Measurements from ENCODE around the gene SDC1.
"Not testable (repeated sequence)": the region's sequence is repeated elsewhere in the genome, so short reads cannot be mapped to it uniquely, and the experiment has no call there.

The SDC1 gene

GRCh38 chr2:20198796-20199632, 25.9 kb downstream of the SDC1 start:
- H3K27me3 Mint-ChIP-seq, result no peaks in the 10 kb centered on the region

DNA sequence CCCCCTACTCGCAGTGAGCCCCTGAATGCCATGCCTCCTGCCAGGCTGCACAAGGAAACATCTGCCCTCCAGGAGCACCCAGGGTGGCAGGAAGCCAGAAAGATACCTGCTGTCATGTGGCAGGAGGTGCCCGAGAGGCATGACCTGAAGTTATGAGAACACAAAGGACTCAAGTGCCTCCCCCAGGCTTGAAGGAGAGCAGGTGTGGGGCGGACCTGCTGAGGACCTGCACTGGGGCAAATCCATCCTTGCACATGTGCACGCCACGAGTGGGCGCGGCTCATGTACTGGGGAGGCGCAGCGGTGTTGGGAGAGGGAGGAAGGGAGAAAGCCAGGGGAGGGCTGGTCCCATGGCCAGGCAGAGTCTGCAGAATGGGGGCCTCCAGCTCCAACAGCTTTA, 26.9 kb downstream of the SDC1 start:
- Mint-ChIP-seq H3K4me3 (no peak overlapping the region), H3K4me1 (ENCODE audit: low read depth) (no peaks in the 10 kb centered on the region), H3K27me3 (no peaks in the 10 kb centered on the region), H3K36me3 (ENCODE audit: low read depth) (no peaks in the 10 kb centered on the region), H3K27ac (no peak overlapping the region), H3K9me3 (no peaks in the 10 kb centered on the region)

More at GRCh38 chr2:20198796-20199632, 25.9 kb downstream of the SDC1 start:
- no peaks in the 10 kb centered on the region for H3K4me1 Mint-ChIP-seq (ENCODE audit: low read depth)
- H3K4me3 Mint-ChIP-seq, result no peak overlapping the region
- H3K36me3 Mint-ChIP-seq (ENCODE audit: low read depth), result no peaks in the 10 kb centered on the region
- no peaks in the 10 kb centered on the region for H3K9me3 Mint-ChIP-seq
- no peak overlapping the region for H3K27ac Mint-ChIP-seq

- H3K27me3 Mint-ChIP-seq, result no peaks in the 10 kb centered on the region
- no peaks in the 10 kb centered on the region for H3K36me3 Mint-ChIP-seq (ENCODE audit: low read depth)
- no peaks in the 10 kb centered on the region for H3K9me3 Mint-ChIP-seq
- H3K4me1 Mint-ChIP-seq (ENCODE audit: low read depth), result no peaks in the 10 kb centered on the region
- H3K27ac Mint-ChIP-seq, result no peak overlapping the region
- H3K4me3 Mint-ChIP-seq, result no peak overlapping the region
These were observed 27.7 kb downstream of the SDC1 start for GRCh38 chr2:20197192-20197591.

- Mint-ChIP-seq H3K9me3 (no peaks in the 10 kb centered on the region), H3K27ac (no peak overlapping the region), H3K36me3 (ENCODE audit: low read depth) (no peaks in the 10 kb centered on the region), H3K27me3 (no peaks in the 10 kb centered on the region), H3K4me3 (no peak overlapping the region), H3K4me1 (ENCODE audit: low read depth) (no peaks in the 10 kb centered on the region)
These were observed 28.2 kb downstream of the SDC1 start for GRCh38 chr2:20196657-20197161.

- no peaks in the 10 kb centered on the region for H3K27me3 Mint-ChIP-seq
- no peaks in the 10 kb centered on the region for H3K9me3 Mint-ChIP-seq
- no peaks in the 10 kb centered on the region for H3K4me1 Mint-ChIP-seq (ENCODE audit: low read depth)
- no peaks in the 10 kb centered on the region for H3K36me3 Mint-ChIP-seq (ENCODE audit: low read depth)
- no peak overlapping the region for H3K4me3 Mint-ChIP-seq
- H3K27ac Mint-ChIP-seq, result no peak overlapping the region
These were observed 28.8 kb downstream of the SDC1 start for GRCh38 chr2:20196053-20196656.

- Mint-ChIP-seq H3K4me3 (no peak overlapping the region), H3K36me3 (ENCODE audit: low read depth) (no peaks in the 10 kb centered on the region), H3K4me1 (ENCODE audit: low read depth) (no peaks in the 10 kb centered on the region), H3K27ac (no peak overlapping the region), H3K27me3 (no peaks in the 10 kb centered on the region), H3K9me3 (no peaks in the 10 kb centered on the region)
These were observed 29.4 kb downstream of the SDC1 start for GRCh38 chr2:20195431-20196033.

GRCh38 chr2:20195016-20195411, 29.9 kb downstream of the SDC1 start:
- not testable (repeated sequence) for H3K36me3 Mint-ChIP-seq (ENCODE audit: low read depth); H3K27ac Mint-ChIP-seq; H3K27me3 Mint-ChIP-seq

DNA sequence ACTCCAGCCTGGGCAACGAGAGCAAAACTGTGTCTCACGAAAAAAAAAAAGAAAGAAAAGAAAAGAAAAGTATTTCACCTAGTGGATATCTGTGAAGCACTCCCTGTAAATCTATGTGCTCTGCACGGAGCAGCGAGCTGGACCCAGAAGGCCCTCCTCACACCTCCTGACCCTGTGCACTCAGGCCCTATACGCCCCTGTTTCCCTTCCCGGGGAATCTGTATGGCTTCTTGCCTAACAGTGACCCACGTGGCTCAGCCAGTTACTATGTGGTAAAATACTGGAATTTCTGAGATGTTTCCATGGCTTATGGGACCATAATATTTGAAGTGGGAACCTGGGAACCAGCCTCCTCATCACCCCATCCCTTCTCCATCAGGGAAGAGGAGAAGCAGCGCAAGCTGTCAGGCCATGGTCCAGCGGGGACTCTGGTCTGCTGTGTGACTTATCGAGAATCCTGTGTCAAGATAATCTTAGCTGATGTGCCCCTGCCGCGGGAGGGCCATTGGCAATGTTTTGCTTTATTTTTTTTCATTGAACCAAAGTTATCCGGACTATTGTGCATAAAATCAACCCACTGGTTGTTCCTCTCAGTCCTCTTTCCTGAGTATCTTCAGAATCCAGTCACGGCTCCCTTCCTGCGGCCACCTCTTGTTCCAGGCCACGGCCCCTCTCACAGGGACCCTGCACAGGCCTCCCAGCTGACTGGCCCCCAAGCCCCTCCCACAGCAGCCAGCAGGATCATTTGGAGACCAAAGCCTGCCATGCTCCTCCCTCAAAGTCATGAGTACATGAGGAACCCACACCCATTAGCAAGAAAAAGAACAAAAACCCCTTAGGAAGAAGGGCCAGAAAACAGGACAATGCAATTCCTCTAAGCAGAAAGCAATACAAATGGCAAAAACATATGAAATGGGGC, 30.6 kb downstream of the SDC1 start:
- no peaks in the 10 kb centered on the region for H3K4me1 Mint-ChIP-seq (ENCODE audit: low read depth)
- H3K4me3 Mint-ChIP-seq, result no peak overlapping the region
- no peaks in the 10 kb centered on the region for H3K9me3 Mint-ChIP-seq
- no peak overlapping the region for H3K27ac Mint-ChIP-seq
- no peaks in the 10 kb centered on the region for H3K27me3 Mint-ChIP-seq
- no peaks in the 10 kb centered on the region for H3K36me3 Mint-ChIP-seq (ENCODE audit: low read depth)

More at GRCh38 chr2:20195016-20195411, 29.9 kb downstream of the SDC1 start:
- not testable (repeated sequence) for H3K4me1 Mint-ChIP-seq (ENCODE audit: low read depth); H3K9me3 Mint-ChIP-seq; H3K4me3 Mint-ChIP-seq

DNA sequence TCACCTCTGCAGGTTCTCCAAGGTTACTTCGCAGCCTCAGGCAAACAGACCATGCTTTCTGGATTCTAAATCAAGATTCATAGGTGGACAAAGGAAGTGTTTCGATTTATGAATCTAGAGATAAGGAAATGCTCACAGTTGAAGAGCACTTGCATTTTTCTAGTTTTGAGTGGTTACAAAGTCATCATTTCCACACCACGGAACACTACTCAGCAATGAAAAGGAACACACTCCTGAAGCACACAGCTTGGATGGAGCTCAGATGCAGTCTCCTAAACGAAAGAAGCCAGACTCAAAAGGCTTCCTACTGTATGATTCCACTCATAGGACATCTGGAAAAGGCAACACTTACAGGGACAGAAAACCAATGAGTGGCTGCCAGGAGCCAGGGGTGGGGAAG, 31.7 kb downstream of the SDC1 start:
- Mint-ChIP-seq H3K9me3 (no peaks in the 10 kb centered on the region), H3K27ac (no peak overlapping the region), H3K4me3 (no peak overlapping the region), H3K27me3 (no peaks in the 10 kb centered on the region), H3K36me3 (ENCODE audit: low read depth) (no peaks in the 10 kb centered on the region), H3K4me1 (ENCODE audit: low read depth) (no peaks in the 10 kb centered on the region)

DNA sequence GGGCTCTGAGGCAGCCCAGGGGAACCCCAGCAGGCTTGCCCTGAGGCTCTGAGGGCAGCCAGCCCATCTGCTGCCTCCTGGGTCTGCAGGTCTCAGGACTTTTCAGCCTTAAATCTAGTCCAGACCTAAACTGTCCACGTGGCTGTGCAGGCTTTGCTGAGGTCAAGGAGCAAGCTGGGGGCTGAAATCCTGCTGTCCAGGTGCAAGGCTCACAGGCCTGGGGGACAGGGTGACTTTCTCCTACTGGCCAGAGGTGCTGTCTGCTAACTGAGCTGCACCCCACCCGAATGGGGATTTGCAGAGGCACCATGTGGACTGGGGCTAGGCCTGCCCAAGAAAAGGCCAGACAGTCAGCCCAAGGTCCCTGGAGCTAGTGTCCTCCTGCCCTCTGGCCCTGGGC, 32.1 kb downstream of the SDC1 start:
- Mint-ChIP-seq H3K4me3 (no peak overlapping the region), H3K27ac (no peak overlapping the region), H3K9me3 (no peaks in the 10 kb centered on the region), H3K27me3 (no peaks in the 10 kb centered on the region), H3K36me3 (ENCODE audit: low read depth) (no peaks in the 10 kb centered on the region), H3K4me1 (ENCODE audit: low read depth) (no peaks in the 10 kb centered on the region)

- Mint-ChIP-seq H3K9me3 (no peaks in the 10 kb centered on the region), H3K4me1 (ENCODE audit: low read depth) (no peaks in the 10 kb centered on the region), H3K27me3 (no peaks in the 10 kb centered on the region), H3K27ac (no peak overlapping the region), H3K4me3 (no peak overlapping the region), H3K36me3 (ENCODE audit: low read depth) (no peaks in the 10 kb centered on the region)
These were observed 33.0 kb downstream of the SDC1 start for GRCh38 chr2:20191714-20192569.

DNA sequence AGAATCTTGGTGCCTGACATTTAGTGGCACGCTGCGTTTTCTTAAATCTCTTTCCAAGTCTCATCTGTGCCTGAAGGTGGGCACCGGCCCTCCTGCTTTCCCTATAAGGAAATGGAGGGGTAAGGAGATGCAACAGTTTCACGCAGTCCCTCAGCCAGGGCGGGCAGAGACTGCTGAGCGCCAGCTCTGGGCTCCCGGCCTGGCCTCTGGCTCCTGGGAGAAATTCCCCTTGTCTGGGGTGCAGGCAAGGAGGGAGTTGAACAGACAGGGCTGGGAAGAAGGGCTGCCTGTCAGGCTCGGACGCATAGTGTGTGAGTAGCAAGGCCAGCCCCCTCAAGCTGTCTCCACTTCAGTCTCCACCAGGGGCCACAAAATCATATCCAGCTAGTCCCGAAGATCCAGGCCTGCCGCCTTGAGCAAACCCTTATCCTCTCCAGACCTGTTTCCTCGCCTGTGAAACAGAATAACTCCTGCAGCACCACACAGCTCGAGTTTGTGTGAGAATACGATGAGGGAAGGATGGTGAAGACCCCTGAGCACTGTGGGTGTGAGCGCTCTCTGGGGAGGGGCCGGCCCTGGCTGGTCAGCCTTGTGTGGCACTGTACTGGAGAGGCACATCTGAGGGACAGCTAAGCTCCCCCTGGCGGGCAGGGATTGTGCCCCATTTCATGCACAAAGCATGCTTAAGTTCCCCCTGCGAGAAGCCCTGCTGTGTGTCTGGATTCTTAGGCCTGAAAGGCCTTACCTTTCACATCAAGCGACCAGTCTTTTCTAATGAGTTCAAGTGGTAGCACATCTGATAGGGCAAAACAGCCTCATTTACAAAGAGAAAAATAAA, 33.8 kb downstream of the SDC1 start:
- Mint-ChIP-seq H3K27ac (no peak overlapping the region), H3K4me1 (ENCODE audit: low read depth) (no peaks in the 10 kb centered on the region), H3K9me3 (no peaks in the 10 kb centered on the region)

GRCh38 chr2:20190170-20190569, 34.8 kb downstream of the SDC1 start:
- no peak overlapping the region for H3K27ac Mint-ChIP-seq

More for the DNA sequence above, 33.8 kb downstream of the SDC1 start:
- no peaks in the 10 kb centered on the region for H3K27me3 Mint-ChIP-seq
- H3K36me3 Mint-ChIP-seq (ENCODE audit: low read depth), result no peaks in the 10 kb centered on the region
- H3K4me3 Mint-ChIP-seq, result no peak overlapping the region

More at GRCh38 chr2:20190170-20190569, 34.8 kb downstream of the SDC1 start:
- Mint-ChIP-seq H3K27me3 (no peaks in the 10 kb centered on the region), H3K4me1 (ENCODE audit: low read depth) (no peaks in the 10 kb centered on the region), H3K36me3 (ENCODE audit: low read depth) (no peaks in the 10 kb centered on the region), H3K9me3 (no peaks in the 10 kb centered on the region), H3K4me3 (no peak overlapping the region)

Data from stimulated activated naive CD8-positive, alpha-beta T cell treated with anti-CD3 and anti-CD28 coated beads, Interleukin-15, Interleukin-2, amounts not matched to agents 100 ng/mL and 50 ng/mL, for 24 hours (primary cell).